IMR-90 (cell line): ENCODE results near the gene TNNC2. TPM values are rescaled to one million over a fixed set of nuclear protein-coding genes. Genes with fewer than 3 reads are reported as not detected.

Experiments used
- ATAC-seq: fragments of 200-7000 bp; cut with Tn5 transposase; 2 replicates; pipeline ENCODE4 v1.9.1; 2020; ENCODE audit warnings: low read depth, mild to moderate bottlenecking, moderate library complexity
- BruUV-seq: library from RNA; stranded (reverse); fragments of 400-500 nt; replicated peaks from 2 replicates; lab custom pipeline; 2021; lab: Mats Ljungman, UMichigan
- CTCF ChIA-PET: fragments of 300-600 bp; formaldehyde crosslinking; extraction: SDS; loops from one replicate; lab custom pipeline; 2021; ENCODE audit warnings: antibody characterized with exemption; lab: Yijun Ruan, JAX
- POLR2A ChIA-PET: fragments of 300-600 bp; sonication (Branson Sonifier 250); formaldehyde crosslinking; loops from one replicate; lab custom pipeline; 2022; ENCODE audit warnings: antibody characterized with exemption; ENCODE audit not compliant: unreplicated experiment; lab: Charles Lee
- DNase-seq: peaks from one replicate; pipeline ENCODE4 v3.0.0; 2013
- H2AFZ ChIP-seq: replicated peaks from 2 replicates; pipeline ENCODE3; 2013; ENCODE audit warnings: low read length, mild to moderate bottlenecking; ENCODE audit not compliant: poor library complexity
- H2AK5ac ChIP-seq: 2 replicates; pipeline ENCODE4 v1.6.1; 2013; ENCODE audit warnings: low read depth, low read length, inconsistent platforms
- H2AK9ac ChIP-seq: replicated peaks from 2 replicates; pipeline ENCODE3; 2013; ENCODE audit warnings: mild to moderate bottlenecking, low read depth, low read length, moderate library complexity; ENCODE audit not compliant: poor library complexity
- H2BK120ac ChIP-seq: 2 replicates; pipeline ENCODE4 v1.6.1; 2013; ENCODE audit warnings: low read depth, low read length, inconsistent platforms
- H2BK15ac ChIP-seq: 3 replicates; pipeline ENCODE4 v1.6.1; 2013; ENCODE audit warnings: low read depth, low read length, inconsistent platforms
- H2BK20ac ChIP-seq: 2 replicates; pipeline ENCODE4 v1.6.1; 2013; ENCODE audit warnings: low read depth, mild to moderate bottlenecking, inconsistent platforms, low read length, moderate library complexity
- H2BK5ac ChIP-seq: 2 replicates; pipeline ENCODE4 v1.6.1; 2013; ENCODE audit warnings: mild to moderate bottlenecking, low read depth, low read length, inconsistent platforms; ENCODE audit not compliant: poor library complexity, severe bottlenecking
- H3K14ac ChIP-seq: replicated peaks from 2 replicates; pipeline ENCODE4 v1.6.1; 2013; ENCODE audit warnings: low read depth, low read length, inconsistent platforms
- H3K18ac ChIP-seq: 2 replicates; pipeline ENCODE4 v1.6.1; 2013; ENCODE audit warnings: low read depth, low read length, control low read depth
- H3K23ac ChIP-seq: 2 replicates; pipeline ENCODE4 v1.6.1; 2013; ENCODE audit warnings: low read depth, low read length, inconsistent platforms
- H3K27ac ChIP-seq: 2 replicates; pipeline ENCODE4 v1.5.1; 2013; ENCODE audit warnings: mild to moderate bottlenecking, control low read depth, low read length; ENCODE audit not compliant: insufficient read depth
- H3K27me3 ChIP-seq: 2 replicates; pipeline ENCODE4 v1.6.1; 2013; ENCODE audit warnings: low read length; ENCODE audit not compliant: control insufficient read depth, insufficient read depth
- H3K36me3 ChIP-seq: 2 replicates; pipeline ENCODE4 v1.6.1; 2013; ENCODE audit warnings: low read length, mixed read lengths; ENCODE audit not compliant: control insufficient read depth, insufficient read depth
- H3K4ac ChIP-seq: 2 replicates; pipeline ENCODE4 v1.6.1; 2013; ENCODE audit warnings: low read depth, low read length, inconsistent platforms
- H3K4me1 ChIP-seq: 2 replicates; pipeline ENCODE4 v1.6.1; 2013; ENCODE audit warnings: low read length, mixed read lengths; ENCODE audit not compliant: control insufficient read depth, insufficient read depth
- H3K4me2 ChIP-seq: 2 replicates; pipeline ENCODE4 v1.6.1; 2013; ENCODE audit warnings: low read depth, mild to moderate bottlenecking, control low read depth, low read length, moderate library complexity
- H3K4me3 ChIP-seq: 2 replicates; pipeline ENCODE4 v1.5.1; 2013; ENCODE audit warnings: low read depth, mild to moderate bottlenecking, control low read depth, low read length, moderate library complexity; ENCODE audit not compliant: insufficient read depth
- H3K56ac ChIP-seq: 2 replicates; pipeline ENCODE4 v1.6.1; 2013; ENCODE audit warnings: low read length, inconsistent platforms; ENCODE audit not compliant: insufficient read depth; ENCODE audit errors: extremely low read depth
- H3K79me1 ChIP-seq, 2 experiments: 2 replicates each; pipeline ENCODE4 v1.6.1; 2013; ENCODE audit warnings: low read length in 2 of 2, inconsistent platforms in 1 of 2, low read depth in 1 of 2
- H3K9ac ChIP-seq: 2 replicates; pipeline ENCODE4 v1.6.1; 2013; ENCODE audit warnings: low read depth, low read length, control low read depth
- H3K9me1 ChIP-seq: 2 replicates; pipeline ENCODE4 v1.6.1; 2013; ENCODE audit warnings: low read length, inconsistent platforms; ENCODE audit not compliant: insufficient read depth
- H3K9me3 ChIP-seq: 2 replicates; pipeline ENCODE4 v1.6.1; 2013; ENCODE audit warnings: low read length; ENCODE audit not compliant: control insufficient read depth, insufficient read depth
- H4K20me1 ChIP-seq: 2 replicates; pipeline ENCODE4 v1.6.1; 2013; ENCODE audit warnings: low read length, inconsistent platforms; ENCODE audit not compliant: insufficient read depth
- H4K5ac ChIP-seq: 2 replicates; pipeline ENCODE4 v1.6.1; 2013; ENCODE audit warnings: mild to moderate bottlenecking, low read depth, low read length, control low read depth
- H4K8ac ChIP-seq, 2 experiments: 2 replicates each; pipeline ENCODE4 v1.6.1; 2013; ENCODE audit warnings: low read depth in 2 of 2, low read length in 2 of 2, control low read depth in 1 of 2, inconsistent platforms in 1 of 2
- H4K91ac ChIP-seq: 2 replicates; pipeline ENCODE4 v1.6.1; 2013; ENCODE audit warnings: low read depth, low read length, inconsistent platforms; ENCODE audit not compliant: insufficient read depth
- BHLHE40 ChIP-seq: fragments of 150-350 bp; IDR thresholded peaks from 2 replicates; pipeline ENCODE4 v1.6.1; 2016; ENCODE audit warnings: mild to moderate bottlenecking, low read depth, low read length
- CEBPB ChIP-seq: IDR thresholded peaks from 2 replicates; pipeline ENCODE4 v1.6.1; 2012; ENCODE audit warnings: low read depth, low read length, improper control_type of control experiment
- CHD1 ChIP-seq: IDR thresholded peaks from 2 replicates; pipeline ENCODE4 v1.6.1; 2012; ENCODE audit warnings: low read depth, low read length, improper control_type of control experiment
- CTCF ChIP-seq: conservative IDR thresholded peaks from 2 replicates; pipeline ENCODE4 v1.5.1; 2012; ENCODE audit warnings: mild to moderate bottlenecking, low read depth, low read length, improper control_type of control experiment
- ELK1 ChIP-seq: fragments of 150-350 bp; IDR thresholded peaks from 2 replicates; pipeline ENCODE4 v1.6.1; 2016; ENCODE audit warnings: low read depth, mild to moderate bottlenecking, low read length, moderate library complexity, borderline replicate concordance
- FOS ChIP-seq: fragments of 150-350 bp; IDR thresholded peaks from 2 replicates; pipeline ENCODE4 v1.6.1; 2016; ENCODE audit warnings: low read depth, low read length
- MAFK ChIP-seq: IDR thresholded peaks from 2 replicates; pipeline ENCODE4 v1.6.1; 2012; ENCODE audit warnings: low read depth, low read length, improper control_type of control experiment
- MAZ ChIP-seq: IDR thresholded peaks from 2 replicates; pipeline ENCODE4 v1.6.1; 2012; ENCODE audit warnings: low read depth, mild to moderate bottlenecking, low read length, improper control_type of control experiment, moderate library complexity, borderline replicate concordance
- MXI1 ChIP-seq: IDR thresholded peaks from 2 replicates; pipeline ENCODE4 v1.6.1; 2012; ENCODE audit warnings: low read depth, mild to moderate bottlenecking, low read length, moderate library complexity, borderline replicate concordance
- NFE2L2 ChIP-seq: fragments of 150-350 bp; IDR thresholded peaks from 2 replicates; pipeline ENCODE4 v1.6.1; 2016; ENCODE audit warnings: low read depth, mild to moderate bottlenecking, low read length
- POLR2A ChIP-seq: IDR thresholded peaks from 2 replicates; pipeline ENCODE4 v1.6.1; 2012; ENCODE audit warnings: mild to moderate bottlenecking, low read depth, low read length
- RCOR1 ChIP-seq: IDR thresholded peaks from 2 replicates; pipeline ENCODE4 v1.6.1; 2012; ENCODE audit warnings: mild to moderate bottlenecking, low read length, improper control_type of control experiment; ENCODE audit not compliant: insufficient replicate concordance
- RFX5 ChIP-seq: IDR thresholded peaks from 2 replicates; pipeline ENCODE4 v1.8.0; 2012; ENCODE audit warnings: low read depth, mild to moderate bottlenecking, low read length, moderate library complexity
- SMC3 ChIP-seq: fragments of 150-350 bp; IDR thresholded peaks from 2 replicates; pipeline ENCODE4 v1.6.1; 2016; ENCODE audit warnings: low read depth, mild to moderate bottlenecking, antibody characterized with exemption, low read length, moderate library complexity
- WGBS, 2 experiments: methylation state at CpG; one replicate each; pipeline versions ENCODE4 v1.1.5 to v1.1.7; 2013; ENCODE audit warnings: missing lambda C conversion rate in 2 of 2; ENCODE audit not compliant: insufficient read length in 1 of 2; ENCODE audit errors: extremely low coverage in 2 of 2; 5-methylcytosine and 5-hydroxymethylcytosine counted together
- dilution Hi-C: fragments of 300-500 bp; cut with HindIII; formaldehyde crosslinking; loops from one replicate; pipeline ENCODE4 v1.14.3; 2018; ENCODE audit warnings: low sequenced_read_pairs; ENCODE audit not compliant: unreplicated experiment
- in situ Hi-C: fragments of 300-500 bp; cut with MboI; formaldehyde crosslinking; loops from 3 replicates; pipeline ENCODE4 v1.14.3; 2019; ENCODE audit warnings: low sequenced_read_pairs, inconsistent platforms, mixed read lengths
- intact Hi-C: fragments of 100-400 bp; cut with micrococcal nuclease; formaldehyde crosslinking; loops from 2 replicates; pipeline ENCODE4 v1.10.0; 2022
- polyA plus RNA-seq, 3 experiments: library from polyadenylated mRNA; depleted of rRNA; stranded (reverse); fragments of >200 nt; gene quantifications; 2 replicates each; pipeline ENCODE4 v1.2.3, GENCODE V29; 2012; ENCODE audit warnings: low replicate concordance in 1 of 3
- total RNA-seq: library from RNA; depleted of rRNA; stranded (reverse); fragments of >200 nt; gene quantifications from 2 replicates; pipeline ENCODE4 v1.2.3, GENCODE V29; 2012
- TF ChIP-seq, protein P1 (sequence below): fragments of 150-350 bp; IDR thresholded peaks from 2 replicates; pipeline ENCODE4 v1.6.1; 2017; ENCODE audit warnings: mild to moderate bottlenecking, antibody characterized with exemption, low read length, low read depth

The TNNC2 gene
- total and polyA plus RNA-seq, 2 of the 4 experiments (the other 2 are of a cell fraction), result 0.46 TPM; not detected in 1

GRCh38 chr20:45813489-45813888, 13.6 kb downstream of the TNNC2 start:
- Histone ChIP-seq H2BK15ac (no peak overlapping the region), H3K9me3 (no peaks in the 10 kb centered on the region), H3K18ac (no peak overlapping the region), H3K27me3 (no peaks in the 10 kb centered on the region), H3K79me1 (peaks cover 19 to 42% of the 10 kb centered on the region in 2 experiments), H3K9me1 (peaks cover 12% of the 10 kb centered on the region; the same call in 1 of the 2 replicates), H4K91ac (peak overlapping the region; percentile 77; the same call in 1 of the 2 replicates), H3K4me3 (peak overlapping the region; percentile 53), H3K14ac (peak overlapping the region; percentile 65), H3K4ac (no peak overlapping the region; the same call in 1 of the 2 replicates), H3K9ac (peak overlapping the region; percentile 84), H4K5ac (no peak overlapping the region), H3K23ac (peak overlapping the region; percentile 77), H4K8ac (peak overlapping the region in 1 of 2 experiments; percentile 81; a peak in 2 of 4 replicates), H2BK120ac (no peak overlapping the region), H4K20me1 (peaks cover 12% of the 10 kb centered on the region; the same call in 1 of the 2 replicates), H2AK5ac (no peak overlapping the region), H3K27ac (no peak overlapping the region), H2BK5ac (no peak overlapping the region), H3K36me3 (peaks cover 21% of the 10 kb centered on the region), H3K4me1 (peaks cover 17% of the 10 kb centered on the region), H2AFZ (peak overlapping the region; percentile 12), H3K4me2 (peak overlapping the region; percentile 94), H2AK9ac (peak overlapping the region; percentile 95), H3K56ac (peak overlapping the region; percentile 70; the same call in 1 of the 2 replicates), H2BK20ac (no peak overlapping the region)
- WGBS, 2 experiments, result no CpG with 5 or more reads among the region's 7 CpGs
- TSS peak; percentile 84 for BruUV-seq
- TF ChIP-seq BHLHE40 (no peak), CTCF (no peak), MAFK (no peak), FOS (no peak), CHD1 (no peak), MXI1 (no peak), RCOR1 (no peak), RFX5 (no peak), NFE2L2 (no peak), MAZ (no peak), ELK1 (no peak), SMC3 (no peak), POLR2A (no peak), CEBPB (no peak)
- TF ChIP-seq, protein P1, sequence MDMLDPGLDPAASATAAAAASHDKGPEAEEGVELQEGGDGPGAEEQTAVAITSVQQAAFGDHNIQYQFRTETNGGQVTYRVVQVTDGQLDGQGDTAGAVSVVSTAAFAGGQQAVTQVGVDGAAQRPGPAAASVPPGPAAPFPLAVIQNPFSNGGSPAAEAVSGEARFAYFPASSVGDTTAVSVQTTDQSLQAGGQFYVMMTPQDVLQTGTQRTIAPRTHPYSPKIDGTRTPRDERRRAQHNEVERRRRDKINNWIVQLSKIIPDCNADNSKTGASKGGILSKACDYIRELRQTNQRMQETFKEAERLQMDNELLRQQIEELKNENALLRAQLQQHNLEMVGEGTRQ, result no peak
- ChIA-PET CTCF (interaction anchor here (1.4 kb wide), 1 partner anchor 14 kb away, joined by 3 read pairs; no protein-coding TSS in a partner anchor), POLR2A (no interaction called here)
- no peak for DNase-seq
- in situ Hi-C loops, result no loop called here
- dilution Hi-C loops, result no loop called here
- ATAC-seq, result no peak
- intact Hi-C loops, result no loop called here
